Neural cell (in vitro differentiated cells): Measurements from ENCODE around the gene RIBC1. TPM values are rescaled to one million over a fixed set of nuclear protein-coding genes. Genes with fewer than 3 reads are reported as not detected.

Experiments
- H2AFZ ChIP-seq: fragments of 200-600, 300-800 bp; sonication (generic), shearing (Covaris generic); 2 replicates; pipeline ENCODE4 v1.6.0; 2014; ENCODE audit warnings: low read depth, mild to moderate bottlenecking, antibody characterized with exemption, low read length, moderate library complexity
- H3F3A ChIP-seq: fragments of 200-600 bp; shearing (Covaris generic); 2 replicates; pipeline ENCODE4 v1.6.1; 2016; ENCODE audit warnings: mild to moderate bottlenecking, moderate library complexity, mixed read lengths, antibody characterized with exemption, low read length; ENCODE audit not compliant: insufficient read depth, poor library complexity, severe bottlenecking
- H3K27ac ChIP-seq: fragments of 200-600, 300-800 bp; sonication (generic), shearing (Covaris generic); 2 replicates; pipeline ENCODE4 v1.5.1; 2014; ENCODE audit warnings: mild to moderate bottlenecking, low read length, moderate library complexity
- H3K27me3 ChIP-seq: fragments of 300-800, 200-600 bp; sonication (generic), shearing (Covaris generic); 2 replicates; pipeline ENCODE4 v1.6.0; 2014; ENCODE audit warnings: mild to moderate bottlenecking, low read depth, low read length, moderate library complexity; ENCODE audit not compliant: insufficient read depth
- H3K36me3 ChIP-seq: fragments of 300-800, 200-600 bp; sonication (generic), shearing (Covaris generic); 2 replicates; pipeline ENCODE4 v1.5.1; 2014; ENCODE audit warnings: mild to moderate bottlenecking, antibody characterized with exemption, low read length, moderate library complexity; ENCODE audit not compliant: insufficient read depth
- H3K4me2 ChIP-seq: fragments of 300-800, 200-600 bp; sonication (generic), shearing (Covaris generic); 2 replicates; pipeline ENCODE4 v1.6.0; 2014; ENCODE audit warnings: mild to moderate bottlenecking, low read length
- H3K4me3 ChIP-seq: fragments of 300-800, 200-600 bp; sonication (generic), shearing (Covaris generic); 2 replicates; pipeline ENCODE4 v1.5.1; 2014; ENCODE audit warnings: mild to moderate bottlenecking, low read length, moderate library complexity
- H3K79me2 ChIP-seq: fragments of 200-600 bp; shearing (Covaris generic); replicated peaks from 2 replicates; pipeline ENCODE4 v1.6.0; 2014; ENCODE audit warnings: mild to moderate bottlenecking, low read length, moderate library complexity; ENCODE audit not compliant: insufficient read depth
- H3K9ac ChIP-seq: fragments of 300-800, 200-600 bp; sonication (generic), shearing (Covaris generic); 2 replicates; pipeline ENCODE4 v1.6.1; 2016; ENCODE audit warnings: mild to moderate bottlenecking, low read length, mixed read lengths
- H3K9me2 ChIP-seq: fragments of 200-600 bp; shearing (Covaris generic); 2 replicates; pipeline ENCODE4 v1.6.1; 2016; ENCODE audit warnings: mild to moderate bottlenecking, low read length, mixed read lengths; ENCODE audit not compliant: insufficient read depth
- H3K9me3 ChIP-seq: fragments of 200-600, 300-800 bp; sonication (generic), shearing (Covaris generic); 2 replicates; pipeline ENCODE4 v1.6.1; 2016; ENCODE audit warnings: mild to moderate bottlenecking, mixed run types, low read length, moderate library complexity, mixed read lengths
- H4K20me1 ChIP-seq: fragments of 200-600 bp; shearing (Covaris generic); 2 replicates; pipeline ENCODE4 v1.6.1; 2016; ENCODE audit warnings: mild to moderate bottlenecking, mixed run types; ENCODE audit not compliant: insufficient read depth
- CTCF ChIP-seq: fragments of 450-650 bp; IDR thresholded peaks from 2 replicates; pipeline ENCODE4 v1.5.1; 2014; ENCODE audit warnings: antibody characterized with exemption, mild to moderate bottlenecking, moderate library complexity; ENCODE audit not compliant: poor library complexity, severe bottlenecking
- EP300 ChIP-seq: fragments of 450-650 bp; conservative IDR thresholded peaks from 2 replicates; pipeline ENCODE4 v1.6.1; 2014; ENCODE audit warnings: antibody characterized with exemption, mild to moderate bottlenecking, moderate library complexity; ENCODE audit not compliant: poor library complexity, severe bottlenecking
- EZH2 ChIP-seq: fragments of 200-600, 300-800 bp; shearing (Covaris generic), sonication (generic); IDR thresholded peaks from 2 replicates; pipeline ENCODE4 v1.6.1; 2014; ENCODE audit warnings: antibody characterized with exemption, low read length, borderline replicate concordance, mild to moderate bottlenecking; ENCODE audit not compliant: insufficient read depth, poor library complexity, severe bottlenecking
- MXI1 ChIP-seq: fragments of 450-650 bp; conservative IDR thresholded peaks from 2 replicates; pipeline ENCODE4 v1.6.1; 2014; ENCODE audit warnings: antibody characterized with exemption, mild to moderate bottlenecking; ENCODE audit not compliant: poor library complexity, severe bottlenecking
- POLR2AphosphoS5 ChIP-seq: IDR thresholded peaks from 2 replicates; pipeline ENCODE4 v1.6.1; 2012
- RAD21 ChIP-seq: fragments of 450-650 bp; conservative IDR thresholded peaks from 2 replicates; pipeline ENCODE4 v1.6.1; 2014; ENCODE audit warnings: antibody characterized with exemption, mild to moderate bottlenecking, moderate library complexity
- REST ChIP-seq: IDR thresholded peaks from 2 replicates; pipeline ENCODE4 v1.6.1; 2012; ENCODE audit warnings: borderline replicate concordance
- SMC3 ChIP-seq: fragments of 450-650 bp; conservative IDR thresholded peaks from 2 replicates; pipeline ENCODE4 v1.6.1; 2014; ENCODE audit warnings: antibody characterized with exemption, mild to moderate bottlenecking, moderate library complexity; ENCODE audit not compliant: poor library complexity
- TAF1 ChIP-seq: IDR thresholded peaks from 2 replicates; pipeline ENCODE4 v1.6.1; 2012; ENCODE audit warnings: low read depth
- polyA plus RNA-seq: library from polyadenylated mRNA; depleted of rRNA; stranded (reverse); fragments of >200 nt; gene quantifications from 2 replicates; pipeline ENCODE4 v1.2.3, GENCODE V29; 2014

The RIBC1 gene
- polyA plus RNA-seq, 1 donor from 2014 or later: 0.84 TPM

- Histone ChIP-seq H3K9me3 (no peaks in the 10 kb centered on the region), H4K20me1 (no peaks in the 10 kb centered on the region), H3K36me3 (no peaks in the 10 kb centered on the region), H2AFZ (no peak overlapping the region), H3K4me2 (no peak overlapping the region), H3F3A (no peaks in the 10 kb centered on the region), H3K9ac (no peak overlapping the region), H3K27ac (no peak overlapping the region), H3K79me2 (no peaks in the 10 kb centered on the region), H3K9me2 (no peaks in the 10 kb centered on the region), H3K27me3 (no peaks in the 10 kb centered on the region), H3K4me3 (no peak overlapping the region)
- TF ChIP-seq EZH2 (no peak), RAD21 (no peak), TAF1 (no peak), MXI1 (no peak), SMC3 (no peak), REST (no peak), CTCF (no peak)
Observed at GRCh38 chrX:53476371-53476770, 53.7 kb downstream of the RIBC1 start.

GRCh38 chrX:53479301-53479700 is 56.6 kb downstream of the RIBC1 start:
- H3K4me3 ChIP-seq: no peak overlapping the region
- H3K9me2 ChIP-seq: no peaks in the 10 kb centered on the region
- no peaks in the 10 kb centered on the region for H3K9me3 ChIP-seq
- H3K4me2 ChIP-seq: no peak overlapping the region
- no peaks in the 10 kb centered on the region for H3K36me3 ChIP-seq
- TF ChIP-seq MXI1 (no peak), SMC3 (no peak), EZH2 (no peak), TAF1 (no peak), RAD21 (no peak), CTCF (no peak), POLR2AphosphoS5 (no peak), EP300 (no peak), REST (no peak)
- no peaks in the 10 kb centered on the region for H3K79me2 ChIP-seq
- H3K27me3 ChIP-seq: no peaks in the 10 kb centered on the region
- no peak overlapping the region for H3K9ac ChIP-seq
- H2AFZ ChIP-seq: no peak overlapping the region
- no peaks in the 10 kb centered on the region for H4K20me1 ChIP-seq
- H3K27ac ChIP-seq: no peak overlapping the region
- H3F3A ChIP-seq: no peaks in the 10 kb centered on the region
